Ishikawa (cell line): Measurements from ENCODE around the gene PKM.

Source experiments
- CEBPB ChIP-seq: IDR thresholded peaks from 2 replicates; pipeline ENCODE4 v1.6.1; 2012
- CREB1 ChIP-seq: IDR thresholded peaks from 2 replicates; pipeline ENCODE4 v1.6.1; 2012; ENCODE audit warnings: low read depth
- EGR1 ChIP-seq: IDR thresholded peaks from 2 replicates; pipeline ENCODE4 v1.6.1; 2012
- EP300 ChIP-seq: IDR thresholded peaks from 2 replicates; pipeline ENCODE4 v1.6.1; 2012; ENCODE audit warnings: borderline replicate concordance
- FOXM1 ChIP-seq: IDR thresholded peaks from 2 replicates; pipeline ENCODE4 v1.6.1; 2012; ENCODE audit warnings: low read depth, borderline replicate concordance
- MAX ChIP-seq: IDR thresholded peaks from 2 replicates; pipeline ENCODE4 v1.6.1; 2012
- NFIC ChIP-seq: IDR thresholded peaks from 2 replicates; pipeline ENCODE4 v1.6.1; 2012
- RAD21 ChIP-seq: IDR thresholded peaks from 2 replicates; pipeline ENCODE4 v1.6.1; 2012; ENCODE audit warnings: low read depth
- REST ChIP-seq: IDR thresholded peaks from 2 replicates; pipeline ENCODE4 v1.6.1; 2012; ENCODE audit warnings: low read depth, mild to moderate bottlenecking
- TAF1 ChIP-seq: IDR thresholded peaks from 2 replicates; pipeline ENCODE4 v1.6.1; 2012; ENCODE audit warnings: low read depth, mild to moderate bottlenecking
- TEAD4 ChIP-seq: IDR thresholded peaks from 2 replicates; pipeline ENCODE4 v1.6.1; 2012
- USF1 ChIP-seq: IDR thresholded peaks from 2 replicates; pipeline ENCODE4 v1.6.1; 2012
- ZBTB7A ChIP-seq: IDR thresholded peaks from 2 replicates; pipeline ENCODE4 v1.6.1; 2012; ENCODE audit warnings: low read depth

- TF ChIP-seq TAF1 (no peak), EGR1 (no peak), NFIC (0 out of 2 replicates have a peak, but pooled peaks have one; percentile 17), EP300 (no peak), REST (no peak), TEAD4 (no peak), CREB1 (no peak), ZBTB7A (no peak), MAX (no peak), FOXM1 (no peak), RAD21 (no peak), USF1 (no peak), CEBPB (no peak)
These were observed 23.4 kb downstream of the PKM start for GRCh38 chr15:72207558-72208085.
